Fibroblast of the aortic adventitia (primary cell): ENCODE measurements around the gene PTP4A2. TPM values are rescaled to one million over a fixed set of nuclear protein-coding genes. Genes with fewer than 3 reads are reported as not detected.
"Not testable (repeated sequence)": the region's sequence is repeated elsewhere in the genome, so short reads cannot be mapped to it uniquely, and the experiment has no call there.

ENCODE experiments used
- DNase-seq: peaks from one replicate; pipeline ENCODE4 v3.0.0-alpha.2; 2010; ENCODE audit warnings: low read depth
- H3K4me3 ChIP-seq: 2 replicates; pipeline ENCODE4 v1.5.1; 2011; ENCODE audit warnings: low read depth, mild to moderate bottlenecking, control low read depth, low read length, moderate library complexity
- total RNA-seq: library from RNA; depleted of rRNA; stranded (reverse); fragments of >200 nt; gene quantifications from 2 replicates; pipeline ENCODE4 v1.2.3, GENCODE V29; 2012; ENCODE audit warnings: low replicate concordance
- TF ChIP-seq, protein P1 (sequence below): IDR thresholded peaks from 2 replicates; pipeline ENCODE4 v1.5.1; 2011; ENCODE audit warnings: mild to moderate bottlenecking, low read length, control low read depth, inconsistent platforms; ENCODE audit not compliant: insufficient read depth

The PTP4A2 gene
- total RNA-seq, 1 donor: 692 TPM

DNA sequence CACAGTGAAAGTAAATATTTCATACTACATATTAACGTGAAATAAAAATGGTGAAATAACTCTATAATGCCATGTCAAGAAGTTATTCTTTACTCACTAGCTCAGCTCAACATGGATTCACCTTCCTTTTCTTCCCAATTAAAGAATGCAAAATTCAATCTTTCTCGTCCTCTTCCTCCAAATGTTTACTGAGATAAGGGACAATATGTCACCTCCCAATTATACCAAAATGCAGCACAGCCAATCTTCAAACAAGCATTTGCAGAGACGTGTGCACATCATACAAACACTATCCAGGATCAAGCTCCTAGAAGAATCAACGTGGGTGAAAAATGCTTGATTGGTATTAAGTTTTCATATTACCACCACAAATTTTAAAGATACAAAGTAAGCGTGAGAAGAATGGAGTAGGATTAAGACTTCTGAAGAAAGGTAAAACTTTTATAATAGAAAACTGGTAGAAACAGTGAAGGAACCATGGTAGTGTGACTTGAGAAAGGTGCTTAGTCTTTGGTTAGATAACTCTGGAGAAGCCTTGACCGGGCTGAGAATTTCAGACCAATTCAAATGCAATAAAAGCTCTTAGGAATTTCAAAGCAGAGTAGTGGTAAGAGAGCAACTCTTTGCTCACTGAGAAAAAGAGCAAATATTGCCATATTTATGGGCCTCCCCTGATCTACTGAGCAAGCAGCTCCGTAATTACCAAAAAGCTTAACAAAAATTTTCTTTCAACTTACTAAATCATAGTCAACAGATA, 7.2 kb downstream of the PTP4A2 start:
- H3K4me3 ChIP-seq: no peak overlapping the region

DNA sequence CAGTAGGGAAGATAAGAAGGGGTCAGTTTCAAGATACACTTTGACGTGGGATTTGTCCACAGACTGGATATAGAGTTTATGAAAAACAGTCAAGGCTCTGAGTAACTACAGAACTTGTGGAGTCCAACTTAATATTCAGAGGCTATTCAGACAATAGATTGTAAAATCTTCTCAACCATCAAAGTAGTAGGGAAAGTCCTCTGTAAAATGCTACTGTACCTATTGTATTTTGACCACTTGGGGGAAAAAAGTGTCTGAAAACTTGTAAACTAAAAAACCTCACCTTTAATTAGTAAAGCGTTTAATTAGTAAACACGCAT, 10.5 kb downstream of the PTP4A2 start:
- TF ChIP-seq, protein P1, sequence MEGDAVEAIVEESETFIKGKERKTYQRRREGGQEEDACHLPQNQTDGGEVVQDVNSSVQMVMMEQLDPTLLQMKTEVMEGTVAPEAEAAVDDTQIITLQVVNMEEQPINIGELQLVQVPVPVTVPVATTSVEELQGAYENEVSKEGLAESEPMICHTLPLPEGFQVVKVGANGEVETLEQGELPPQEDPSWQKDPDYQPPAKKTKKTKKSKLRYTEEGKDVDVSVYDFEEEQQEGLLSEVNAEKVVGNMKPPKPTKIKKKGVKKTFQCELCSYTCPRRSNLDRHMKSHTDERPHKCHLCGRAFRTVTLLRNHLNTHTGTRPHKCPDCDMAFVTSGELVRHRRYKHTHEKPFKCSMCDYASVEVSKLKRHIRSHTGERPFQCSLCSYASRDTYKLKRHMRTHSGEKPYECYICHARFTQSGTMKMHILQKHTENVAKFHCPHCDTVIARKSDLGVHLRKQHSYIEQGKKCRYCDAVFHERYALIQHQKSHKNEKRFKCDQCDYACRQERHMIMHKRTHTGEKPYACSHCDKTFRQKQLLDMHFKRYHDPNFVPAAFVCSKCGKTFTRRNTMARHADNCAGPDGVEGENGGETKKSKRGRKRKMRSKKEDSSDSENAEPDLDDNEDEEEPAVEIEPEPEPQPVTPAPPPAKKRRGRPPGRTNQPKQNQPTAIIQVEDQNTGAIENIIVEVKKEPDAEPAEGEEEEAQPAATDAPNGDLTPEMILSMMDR: no peak
- no peak for DNase-seq
- H3K4me3 ChIP-seq: no peak overlapping the region

More for the DNA sequence above, 7.2 kb downstream of the PTP4A2 start:
- no peak for DNase-seq
- TF ChIP-seq, protein P1: no peak

DNA sequence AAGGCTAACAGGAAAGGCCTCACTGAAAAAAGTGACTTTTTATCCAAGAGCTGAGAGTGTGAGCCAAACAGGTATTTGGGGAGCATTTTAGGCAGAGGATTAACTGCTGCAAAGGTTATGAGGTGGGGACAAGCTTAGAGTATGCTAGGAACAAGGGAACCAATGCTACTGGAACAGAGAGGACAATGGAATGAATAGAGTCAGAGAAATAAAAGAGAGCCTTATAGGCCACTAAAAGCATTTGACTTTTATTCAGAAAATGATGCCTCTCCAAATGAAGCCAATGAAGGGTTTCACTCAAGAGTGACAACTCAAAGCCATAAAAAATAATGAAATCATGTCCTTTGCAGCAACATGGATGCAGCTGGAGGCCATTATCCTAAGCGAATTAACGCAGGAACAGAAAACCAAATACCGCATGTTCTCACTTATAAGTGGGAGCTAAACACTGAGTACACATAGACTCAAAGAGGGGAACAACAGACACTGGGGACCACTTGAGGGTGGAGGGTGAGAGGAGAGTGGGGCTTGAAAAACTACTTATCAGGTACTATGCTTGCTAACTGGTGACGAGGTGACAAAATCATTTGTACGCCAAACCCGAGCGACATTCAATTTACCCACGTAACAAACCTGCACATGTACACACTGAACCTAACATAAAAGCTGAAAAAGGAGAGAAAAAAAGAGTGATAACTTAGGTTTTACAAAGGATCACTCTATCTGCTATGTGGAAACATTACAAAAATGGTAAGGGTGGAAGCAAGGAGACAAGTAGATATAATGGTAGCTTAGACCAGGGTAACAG, 11.1 kb downstream of the PTP4A2 start:
- H3K4me3 ChIP-seq: no peak overlapping the region
- TF ChIP-seq, protein P1: no peak
- DNase-seq: no peak

DNA sequence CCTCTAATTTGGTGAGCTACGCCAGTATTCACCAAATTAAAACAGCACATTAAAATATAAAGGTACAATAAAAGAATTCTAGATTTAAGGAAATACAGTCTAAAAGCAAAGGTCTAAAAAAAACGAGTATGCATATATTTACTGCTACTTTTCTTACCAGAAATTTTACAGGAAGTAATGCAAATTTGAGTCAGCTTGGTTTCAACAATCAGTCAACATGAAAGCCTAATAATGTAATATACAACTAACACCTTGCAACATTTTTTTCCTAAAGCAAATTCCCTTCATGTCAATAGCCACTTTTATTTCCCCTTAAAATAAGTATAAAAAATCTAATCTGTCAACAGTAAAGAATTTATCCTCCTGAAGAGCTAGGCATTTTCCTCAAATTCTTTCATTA, 11.9 kb downstream of the PTP4A2 start:
- H3K4me3 ChIP-seq: no peak overlapping the region
- TF ChIP-seq, protein P1: no peak
- no peak for DNase-seq

DNA sequence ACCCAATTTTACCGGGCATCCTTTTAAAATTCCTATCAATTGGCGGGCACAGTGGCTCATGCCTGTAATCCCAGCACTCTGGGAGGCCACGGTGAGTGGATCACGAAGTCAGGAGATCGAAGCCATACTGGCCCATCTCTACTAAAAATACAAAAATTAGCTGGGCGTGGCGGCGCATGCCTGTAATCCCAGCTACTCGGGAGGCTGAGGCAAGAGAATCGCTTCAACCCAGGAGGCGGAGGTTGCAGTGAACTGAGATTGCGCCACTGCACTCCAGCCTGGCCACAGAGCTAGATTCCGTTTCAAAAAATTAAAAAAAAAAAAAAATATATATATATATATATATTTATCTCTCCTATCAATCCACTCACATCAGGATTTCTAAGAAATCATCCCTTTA, 12.3 kb downstream of the PTP4A2 start:
- H3K4me3 ChIP-seq, DNase-seq: not testable (repeated sequence)

DNA sequence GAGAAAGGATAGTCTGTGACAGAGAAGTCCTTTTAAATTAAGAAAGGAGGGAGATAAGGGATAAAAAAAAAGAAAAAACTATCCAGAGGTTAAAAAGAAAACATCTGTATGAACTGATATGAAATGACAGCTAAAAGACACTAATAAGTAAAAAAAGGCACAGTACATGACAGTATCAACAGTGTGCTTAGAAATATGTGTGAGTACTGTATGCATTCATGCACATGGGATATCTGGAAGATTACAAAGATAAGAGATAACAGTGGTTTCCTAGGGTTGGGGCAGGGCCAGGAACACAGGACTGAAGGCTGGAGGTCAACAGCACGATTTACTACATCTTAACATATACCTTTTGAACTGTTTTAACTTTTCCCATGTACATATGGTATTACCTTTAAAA, 13.3 kb downstream of the PTP4A2 start:
- DNase-seq: no peak
- H3K4me3 ChIP-seq: no peak overlapping the region
- TF ChIP-seq, protein P1: no peak

DNA sequence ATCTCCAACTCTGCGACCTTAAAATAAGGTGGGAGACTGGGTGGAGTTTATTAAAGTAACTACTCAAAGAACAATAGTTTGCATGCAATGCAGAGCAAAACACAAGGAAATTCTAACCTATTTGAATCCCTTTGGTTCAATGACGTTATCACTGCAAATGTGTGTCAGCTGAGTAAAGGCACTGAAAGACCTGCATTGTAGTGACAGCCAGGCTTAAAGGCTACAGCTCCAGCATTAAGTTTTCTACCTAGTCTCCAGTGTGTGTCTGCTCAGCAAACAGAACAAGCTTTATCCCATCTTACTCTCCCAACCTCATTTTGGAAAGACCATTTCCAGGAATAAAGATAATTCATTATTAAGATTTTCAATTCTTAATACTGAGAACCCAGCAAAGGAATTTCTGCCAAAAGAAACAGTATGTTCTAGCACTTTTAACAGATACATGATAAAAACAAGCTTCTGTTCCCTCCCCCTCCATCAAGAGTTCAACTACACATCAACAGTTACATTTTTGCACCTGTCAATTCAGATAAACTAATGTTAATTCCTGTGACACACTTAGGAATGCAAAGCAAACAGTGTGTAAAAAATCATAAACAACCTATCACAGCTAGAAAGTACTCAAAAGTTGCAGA, 14.2 kb downstream of the PTP4A2 start:
- no peak overlapping the region for H3K4me3 ChIP-seq
- TF ChIP-seq, protein P1: no peak
- DNase-seq: no peak
